Hepatocyte (in vitro differentiated cells): ENCODE results near the gene BBX.

ENCODE experiments used
- EZH2 ChIP-seq: fragments of 200-600 bp; sonication (generic); IDR thresholded peaks from 2 replicates; pipeline ENCODE4 v1.6.1; 2016; ENCODE audit warnings: antibody characterized with exemption, mild to moderate bottlenecking, borderline replicate concordance
- EZH2phosphoT487 ChIP-seq: fragments of 200-600 bp; sonication (generic); IDR thresholded peaks from one replicate; pipeline ENCODE4 v1.6.1; 2018; ENCODE audit warnings: antibody characterized with exemption, mild to moderate bottlenecking, low read depth, moderate library complexity; ENCODE audit not compliant: unreplicated experiment, severe bottlenecking
- TF ChIP-seq, protein P1 (sequence below): fragments of 200-600 bp; sonication (generic); IDR thresholded peaks from 2 replicates; pipeline ENCODE4 v1.5.1; 2016; ENCODE audit warnings: antibody characterized with exemption, mild to moderate bottlenecking; ENCODE audit not compliant: poor library complexity

DNA sequence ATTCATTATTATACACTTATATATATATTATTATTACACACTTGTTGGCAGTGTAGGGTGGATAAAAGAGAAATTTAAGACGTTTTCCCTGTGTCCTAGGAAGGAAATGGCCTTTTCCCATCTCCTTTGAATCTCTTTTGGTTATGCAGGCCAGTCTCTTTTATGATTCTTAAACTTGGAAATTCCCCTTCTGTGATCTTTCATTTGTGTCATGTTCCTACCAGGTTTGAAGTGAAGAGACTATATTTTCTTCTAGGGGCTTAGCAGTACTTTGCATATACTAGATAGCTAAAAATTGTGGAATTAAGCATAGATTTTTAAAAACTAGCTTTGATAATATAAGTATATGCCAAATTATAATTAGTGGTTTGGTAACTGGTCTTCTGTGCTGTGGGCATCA, 58.5 kb downstream of the BBX start:
- TF ChIP-seq EZH2phosphoT487 (no peak), EZH2 (no peak)
- TF ChIP-seq, protein P1, sequence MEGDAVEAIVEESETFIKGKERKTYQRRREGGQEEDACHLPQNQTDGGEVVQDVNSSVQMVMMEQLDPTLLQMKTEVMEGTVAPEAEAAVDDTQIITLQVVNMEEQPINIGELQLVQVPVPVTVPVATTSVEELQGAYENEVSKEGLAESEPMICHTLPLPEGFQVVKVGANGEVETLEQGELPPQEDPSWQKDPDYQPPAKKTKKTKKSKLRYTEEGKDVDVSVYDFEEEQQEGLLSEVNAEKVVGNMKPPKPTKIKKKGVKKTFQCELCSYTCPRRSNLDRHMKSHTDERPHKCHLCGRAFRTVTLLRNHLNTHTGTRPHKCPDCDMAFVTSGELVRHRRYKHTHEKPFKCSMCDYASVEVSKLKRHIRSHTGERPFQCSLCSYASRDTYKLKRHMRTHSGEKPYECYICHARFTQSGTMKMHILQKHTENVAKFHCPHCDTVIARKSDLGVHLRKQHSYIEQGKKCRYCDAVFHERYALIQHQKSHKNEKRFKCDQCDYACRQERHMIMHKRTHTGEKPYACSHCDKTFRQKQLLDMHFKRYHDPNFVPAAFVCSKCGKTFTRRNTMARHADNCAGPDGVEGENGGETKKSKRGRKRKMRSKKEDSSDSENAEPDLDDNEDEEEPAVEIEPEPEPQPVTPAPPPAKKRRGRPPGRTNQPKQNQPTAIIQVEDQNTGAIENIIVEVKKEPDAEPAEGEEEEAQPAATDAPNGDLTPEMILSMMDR: no peak
